Calu3 (cell line): ENCODE results near the gene TNFRSF12A. TPM values are rescaled to one million over a fixed set of nuclear protein-coding genes. Genes with fewer than 3 reads are reported as not detected.

ENCODE experiments used
- BruUV-seq: library from RNA; stranded (reverse); fragments of 400-500 nt; replicated peaks from 2 replicates; lab custom pipeline; 2021; lab: Mats Ljungman, UMichigan
- CTCF ChIA-PET: fragments of 300-600 bp; sonication (Branson Sonifier 250); formaldehyde crosslinking; loops from one replicate; lab custom pipeline; 2022; ENCODE audit warnings: antibody characterized with exemption; lab: Charles Lee
- DNase-seq: peaks from one replicate; pipeline ENCODE4 v3.0.0; 2022
- H3K27ac Mint-ChIP-seq: one replicate; pipeline ENCODE4 v1.8.0; 2022; ENCODE audit warnings: mixed read lengths; ENCODE audit not compliant: unreplicated experiment
- H3K27me3 Mint-ChIP-seq: one replicate; pipeline ENCODE4 v1.8.0; 2022; ENCODE audit warnings: mixed read lengths; ENCODE audit not compliant: unreplicated experiment
- H3K36me3 Mint-ChIP-seq: one replicate; pipeline ENCODE4 v1.8.0; 2022; ENCODE audit warnings: mild to moderate bottlenecking, moderate library complexity, mixed read lengths; ENCODE audit not compliant: insufficient read depth, unreplicated experiment
- H3K4me1 Mint-ChIP-seq: one replicate; pipeline ENCODE4 v1.8.0; 2022; ENCODE audit warnings: mild to moderate bottlenecking, low read depth, mixed read lengths; ENCODE audit not compliant: unreplicated experiment
- H3K4me3 Mint-ChIP-seq: one replicate; pipeline ENCODE4 v1.8.0; 2022; ENCODE audit warnings: mild to moderate bottlenecking, low read depth, moderate library complexity, mixed read lengths; ENCODE audit not compliant: unreplicated experiment
- H3K9me3 Mint-ChIP-seq: one replicate; pipeline ENCODE4 v1.8.0; 2022; ENCODE audit warnings: low read depth, mixed read lengths; ENCODE audit not compliant: unreplicated experiment
- CTCF ChIP-seq: fragments of 200-600 bp; IDR thresholded peaks from one replicate; pipeline ENCODE4 v1.8.0; 2022; ENCODE audit warnings: antibody characterized with exemption; ENCODE audit not compliant: unreplicated experiment
- intact Hi-C: fragments of 100-400 bp; cut with micrococcal nuclease; formaldehyde crosslinking; loops from one replicate; pipeline ENCODE4 v1.10.0; 2022; ENCODE audit not compliant: unreplicated experiment
- total RNA-seq: library from RNA; stranded (reverse); gene quantifications from 2 replicates; pipeline ENCODE4 v1.2.3, GENCODE V29; 2022

TNFRSF12A gene
- total RNA-seq, 1 experiment from 2014 or later = 478 TPM

GRCh38 chr16:3027983-3028715 is 8.0 kb downstream of the TNFRSF12A start:
- peak; percentile 65 for DNase-seq
- Mint-ChIP-seq H3K27me3 (no peaks in the 10 kb centered on the region), H3K4me1 (peaks cover 11% of the 10 kb centered on the region), H3K4me3 (no peak overlapping the region), H3K36me3 (peaks cover 86% of the 10 kb centered on the region), H3K27ac (peak overlapping the region; percentile 63), H3K9me3 (no peaks in the 10 kb centered on the region)
- TF ChIP-seq CTCF = peak; percentile 55
- CTCF ChIA-PET = interaction anchor here (0.6 to 1.5 kb wide), 5 partner anchors 8 to 776 kb away, joined by 4 to 12 read pairs (median 5); partner anchors contain the start of gene TNFRSF12A
- intact Hi-C loops = no loop called here
- BruUV-seq = no TSS peak

DNA sequence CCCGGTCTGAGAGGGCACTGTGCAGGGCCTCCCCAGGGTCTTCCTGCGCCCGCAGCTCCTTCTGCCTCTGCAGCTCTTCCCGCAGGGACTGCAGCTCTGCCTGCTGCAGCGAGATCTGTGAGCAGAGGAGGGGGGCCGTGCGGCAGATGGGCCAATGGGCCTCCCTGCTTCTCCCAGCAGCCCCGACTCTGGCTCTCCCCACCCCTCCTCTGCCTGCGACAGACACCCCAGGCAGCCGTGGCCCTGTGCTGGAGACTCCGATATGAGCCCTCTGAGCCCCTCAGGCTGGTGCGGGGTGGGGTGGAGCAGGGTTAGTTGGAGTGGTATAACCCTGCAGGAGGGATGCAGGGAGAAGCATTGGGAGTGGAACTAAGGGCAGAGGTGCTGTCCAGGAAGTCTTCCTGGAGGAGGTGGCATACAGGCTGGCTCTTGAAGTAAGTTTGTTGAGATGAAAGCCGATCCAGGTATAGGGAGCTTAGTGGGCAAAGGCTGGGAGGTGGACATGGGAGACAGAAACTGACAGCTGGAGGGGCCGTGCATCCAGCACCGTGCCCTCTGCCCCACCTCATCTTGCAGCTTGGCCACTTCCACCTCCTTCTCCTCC is 8.7 kb downstream of the TNFRSF12A start:
- intact Hi-C loops = no loop called here
- BruUV-seq = no TSS peak
- Mint-ChIP-seq H3K27ac (no peak overlapping the region), H3K9me3 (no peaks in the 10 kb centered on the region), H3K4me1 (peaks cover 7% of the 10 kb centered on the region), H3K27me3 (no peaks in the 10 kb centered on the region), H3K36me3 (peaks cover 82% of the 10 kb centered on the region), H3K4me3 (no peak overlapping the region)
- TF ChIP-seq CTCF = no peak
- CTCF ChIA-PET = interaction anchor here (0.6 to 1.3 kb wide), 5 partner anchors 9 to 776 kb away, joined by 4 to 12 read pairs (median 6); partner anchors contain the start of gene TNFRSF12A
- DNase-seq = no peak

DNA sequence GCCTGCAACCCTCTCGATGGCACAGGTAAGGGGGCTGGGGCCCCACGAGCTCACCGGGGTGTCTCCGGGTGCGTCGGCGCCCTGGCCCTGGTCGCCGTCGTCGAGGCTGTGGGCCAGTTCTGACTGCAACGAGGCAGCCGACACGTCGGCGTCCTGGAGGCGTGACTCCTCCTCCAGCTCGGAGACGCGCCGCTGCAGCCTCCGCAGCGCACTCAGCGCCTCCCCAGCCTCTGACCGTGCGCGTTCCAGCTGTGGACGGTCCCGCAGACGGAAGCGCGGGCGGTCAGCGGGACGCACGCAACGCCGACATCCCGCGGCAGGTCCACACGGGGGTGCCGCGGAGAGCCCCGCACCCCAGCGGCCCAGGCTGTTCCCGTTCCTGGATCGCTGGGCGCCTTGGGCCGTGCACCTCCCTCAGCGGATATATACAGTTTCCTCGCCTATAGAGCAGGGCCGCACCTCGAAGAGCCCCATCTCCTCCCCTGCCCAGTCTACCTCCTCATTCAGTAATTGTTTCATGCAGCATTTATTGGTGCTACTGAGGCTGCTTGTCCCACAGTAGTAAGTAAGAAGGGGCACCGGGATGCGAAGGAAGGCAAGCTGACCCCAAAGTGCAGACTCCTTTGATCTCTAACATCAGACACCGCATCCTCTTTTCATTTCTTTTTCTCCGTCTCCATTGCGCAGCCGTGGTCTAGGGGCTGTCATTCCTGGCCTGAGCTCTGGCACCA is 9.5 kb downstream of the TNFRSF12A start:
- Mint-ChIP-seq H3K9me3 (no peaks in the 10 kb centered on the region), H3K27me3 (no peaks in the 10 kb centered on the region), H3K4me3 (no peak overlapping the region), H3K36me3 (peaks cover 74% of the 10 kb centered on the region), H3K27ac (peak overlapping the region; percentile 21), H3K4me1 (no peaks in the 10 kb centered on the region)
- CTCF ChIA-PET = interaction anchor here (0.8 to 0.9 kb wide), 2 partner anchors 100 to 120 kb away, joined by 4 to 7 read pairs; no protein-coding TSS in a partner anchor
- intact Hi-C loops = no loop called here
- BruUV-seq = no TSS peak
- DNase-seq = no peak
- no peak for TF ChIP-seq CTCF
